ENCODE measurements around the gene ITIH4.
A peak's percentile ranks its signal among the peaks of the same experiment; 100 is the strongest.

ITIH4 gene

GRCh38 chr3:52771334-52771681, 59.2 kb downstream of the ITIH4 start:
- no peak for DNase-seq (ENCODE audit: low read depth in 2 of 2, low spot score in 1 of 2)

- DNase-seq (ENCODE audit: low read depth in 2 of 2, low spot score in 1 of 2) = peak; percentile 55 to 75
Measured at GRCh38 chr3:52770496-52771333, 59.8 kb downstream of the ITIH4 start, which contains the start of gene NEK4. NEK4 (minus strand) TSS chr3:52770940; CDS start chr3:52770746, 194 bp downstream.

- no peak for DNase-seq (ENCODE audit: low read depth in 2 of 2, low spot score in 1 of 2)
Measured at GRCh38 chr3:52769786-52770455, 60.6 kb downstream of the ITIH4 start.

DNA sequence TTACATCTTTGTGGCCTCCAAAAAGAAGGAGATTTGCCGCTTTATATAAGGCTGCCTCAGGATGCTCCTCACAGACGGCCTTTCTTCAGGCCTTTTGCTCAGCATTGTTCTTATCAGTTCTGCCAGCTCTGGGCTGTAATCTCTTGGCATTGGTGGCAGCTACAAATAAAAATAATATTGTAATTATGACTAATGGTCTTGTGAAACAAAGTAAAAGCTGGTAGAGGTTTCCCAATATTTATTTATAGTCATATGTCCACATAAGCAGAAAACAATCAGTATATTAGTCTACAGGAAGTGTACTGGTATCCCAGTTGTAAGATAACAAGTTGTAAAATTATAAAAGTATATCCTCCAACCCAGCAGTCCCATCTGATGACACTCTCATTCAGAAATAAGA, 67.0 kb downstream of the ITIH4 start:
- no peak for DNase-seq (ENCODE audit: low read depth in 2 of 2, low spot score in 1 of 2)
